Aorta (tissue), 5 donors: ENCODE results near the gene LRTM1. TPM values are rescaled to one million over a fixed set of nuclear protein-coding genes. Genes with fewer than 3 reads are reported as not detected.

Experiments used
- ATAC-seq: fragments of 200-7000 bp; cut with Tn5 transposase; one replicate; pipeline ENCODE4 v1.9.1; 2022; ENCODE audit warnings: moderate library complexity; ENCODE audit not compliant: low FRiP score
- DNase-seq, 2 donors: peaks; one replicate each; pipeline ENCODE4 v3.0.0-alpha.2; 2020
- H3K27ac ChIP-seq, 2 donors: one replicate each; pipeline ENCODE4 v1.5.1; 2013; ENCODE audit warnings: low read length in 2 of 2, mild to moderate bottlenecking in 2 of 2, moderate library complexity in 2 of 2, control low read depth in 1 of 2, inconsistent platforms in 1 of 2, low read depth in 1 of 2
- H3K27me3 ChIP-seq, 2 donors: one replicate each; pipeline ENCODE4 v1.6.1; 2013; ENCODE audit warnings: control low read depth in 1 of 2, low read length in 1 of 2, mild to moderate bottlenecking in 1 of 2, moderate library complexity in 1 of 2; ENCODE audit not compliant: insufficient read depth in 2 of 2, control insufficient read depth in 1 of 2
- H3K36me3 ChIP-seq, 2 donors: one replicate each; pipeline ENCODE4 v1.6.1; 2013; ENCODE audit warnings: control low read depth in 1 of 2, low read length in 1 of 2, mild to moderate bottlenecking in 1 of 2; ENCODE audit not compliant: insufficient read depth in 2 of 2, control insufficient read depth in 1 of 2
- H3K4me1 ChIP-seq, 2 donors: one replicate each; pipeline ENCODE4 v1.6.1; 2013; ENCODE audit warnings: low read length in 2 of 2, control low read depth in 1 of 2, mild to moderate bottlenecking in 1 of 2, moderate library complexity in 1 of 2; ENCODE audit not compliant: insufficient read depth in 2 of 2, control insufficient read depth in 1 of 2
- H3K4me3 ChIP-seq, 2 donors: one replicate each; pipeline ENCODE4 v1.5.1; 2013; ENCODE audit warnings: low read length in 2 of 2, control low read depth in 1 of 2, mild to moderate bottlenecking in 1 of 2
- H3K9me3 ChIP-seq: one replicate; pipeline ENCODE4 v1.6.1; 2013; ENCODE audit warnings: mild to moderate bottlenecking, low read length; ENCODE audit not compliant: control insufficient read depth
- WGBS, 2 donors: extraction: QIAGEN DNeasy Blood & Tissue Kit; methylation state at CpG; one replicate each; pipeline ENCODE4 v1.1.7; 2013; 5-methylcytosine and 5-hydroxymethylcytosine counted together
- intact Hi-C, 2 donors: fragments of 100-400 bp; cut with DNase I; formaldehyde crosslinking; loops; one replicate each; pipeline versions ENCODE4 v1.14.2 to v1.15.0; 2022
- polyA plus RNA-seq, 2 donors: library from polyadenylated mRNA; stranded (reverse); fragments of 200-250 nt; gene quantifications; one replicate each; pipeline ENCODE4 v1.2.3, GENCODE V29; 2013
- total RNA-seq, 2 donors: library from RNA; stranded (reverse); fragmentation: NEBNext Ultra II Directional; extraction: Animal tissue kit (Norgen Biotek cat#: 25700); gene quantifications; one replicate each; pipeline ENCODE4 v1.2.1, GENCODE V29; 2021
- donor health status: healthy with polysubstance abuse.
- donor health status: Bipolar disorder and iron deficiency.
- donor health status: DM: no; HTN: no; CAD: no.
- donor health status: DM: no; HTN: no; CAD: no.
- donor health status: DM: yes; HTN: yes; CAD: no.

The LRTM1 gene
- total and polyA plus RNA-seq, 4 donors = not detected

- no peaks in the 10 kb centered on the region for H3K9me3 ChIP-seq
- intact Hi-C loops = no loop called here
- no peaks in the 10 kb centered on the region for H3K27me3 ChIP-seq
- H3K27ac ChIP-seq = no peak overlapping the region
- no peak for ATAC-seq
- WGBS, 2 donors = 76 to 83% methylated on average over 4 of the region's 4 CpGs
- DNase-seq = no peak
- no peak overlapping the region for H3K4me3 ChIP-seq
- H3K4me1 ChIP-seq = no peaks in the 10 kb centered on the region
- no peaks in the 10 kb centered on the region for H3K36me3 ChIP-seq
Measured at GRCh38 chr3:54963641-54964040, 35.8 kb upstream of the LRTM1 start.

- ATAC-seq = no peak
- H3K27ac ChIP-seq = no peak overlapping the region
- no peaks in the 10 kb centered on the region for H3K9me3 ChIP-seq
- H3K4me1 ChIP-seq = no peaks in the 10 kb centered on the region
- no peak overlapping the region for H3K4me3 ChIP-seq
- intact Hi-C loops = no loop called here
- H3K27me3 ChIP-seq = no peaks in the 10 kb centered on the region
- no peak for DNase-seq
- WGBS, 2 donors = 73% methylated on average over 2 of the region's 2 CpGs
- no peaks in the 10 kb centered on the region for H3K36me3 ChIP-seq
Measured at GRCh38 chr3:54962200-54962599, 34.3 kb upstream of the LRTM1 start.

GRCh38 chr3:54960701-54961100 lies 32.8 kb upstream of the LRTM1 start:
- no peaks in the 10 kb centered on the region for H3K9me3 ChIP-seq

GRCh38 chr3:54960082-54960481 lies 32.2 kb upstream of the LRTM1 start:
- intact Hi-C loops = no loop called here
- WGBS, 2 donors = 89 to 99% methylated on average over 1 of the region's 1 CpG

More at GRCh38 chr3:54960701-54961100, 32.8 kb upstream of the LRTM1 start:
- no peak overlapping the region for H3K27ac ChIP-seq
- H3K36me3 ChIP-seq = no peaks in the 10 kb centered on the region
- intact Hi-C loops = no loop called here
- 67 to 70% methylated on average over 4 of the region's 4 CpGs for WGBS, 2 donors
- DNase-seq (no peak), ATAC-seq (no peak)
- H3K4me3 ChIP-seq = no peak overlapping the region
- H3K4me1 ChIP-seq = no peaks in the 10 kb centered on the region
- no peaks in the 10 kb centered on the region for H3K27me3 ChIP-seq

GRCh38 chr3:54957711-54958110 lies 29.9 kb upstream of the LRTM1 start:
- WGBS, 2 donors = 92 to 95% methylated on average over 4 of the region's 4 CpGs
- intact Hi-C loops = no loop called here
- H3K9me3 ChIP-seq = no peaks in the 10 kb centered on the region

More at GRCh38 chr3:54960082-54960481, 32.2 kb upstream of the LRTM1 start:
- Histone ChIP-seq H3K9me3 (no peaks in the 10 kb centered on the region), H3K36me3 (no peaks in the 10 kb centered on the region), H3K27ac (no peak overlapping the region), H3K4me3 (no peak overlapping the region), H3K4me1 (no peaks in the 10 kb centered on the region), H3K27me3 (no peaks in the 10 kb centered on the region)
- DNase-seq = no peak
- ATAC-seq = no peak

GRCh38 chr3:54955941-54956340 lies 28.1 kb upstream of the LRTM1 start:
- Histone ChIP-seq H3K27ac (no peak overlapping the region), H3K9me3 (no peaks in the 10 kb centered on the region), H3K4me3 (no peak overlapping the region), H3K36me3 (no peaks in the 10 kb centered on the region), H3K27me3 (no peaks in the 10 kb centered on the region), H3K4me1 (no peaks in the 10 kb centered on the region)
- WGBS, 2 donors = 97 to 98% methylated on average over 6 of the region's 6 CpGs
- DNase-seq (no peak), ATAC-seq (no peak)
- intact Hi-C loops = no loop called here

More at GRCh38 chr3:54957711-54958110, 29.9 kb upstream of the LRTM1 start:
- H3K27ac ChIP-seq = no peak overlapping the region
- no peaks in the 10 kb centered on the region for H3K36me3 ChIP-seq
- DNase-seq (no peak), ATAC-seq (no peak)
- no peak overlapping the region for H3K4me3 ChIP-seq
- H3K27me3 ChIP-seq = no peaks in the 10 kb centered on the region
- H3K4me1 ChIP-seq = no peaks in the 10 kb centered on the region

- intact Hi-C loops = no loop called here
- ATAC-seq (no peak), DNase-seq (no peak)
- H3K4me3 ChIP-seq = no peak overlapping the region
- H3K9me3 ChIP-seq = no peaks in the 10 kb centered on the region
- H3K27ac ChIP-seq = no peak overlapping the region
- no peaks in the 10 kb centered on the region for H3K4me1 ChIP-seq
- 81 to 87% methylated on average over 3 of the region's 3 CpGs for WGBS, 2 donors
- no peaks in the 10 kb centered on the region for H3K27me3 ChIP-seq
- no peaks in the 10 kb centered on the region for H3K36me3 ChIP-seq
Measured at GRCh38 chr3:54955496-54955895, 27.6 kb upstream of the LRTM1 start.

- no peaks in the 10 kb centered on the region for H3K4me1 ChIP-seq
- intact Hi-C loops = loop anchor here in 1 of 2 donors (5.0 kb wide), 1 partner anchor 1368 kb away; no protein-coding TSS in a partner anchor
- no peaks in the 10 kb centered on the region for H3K36me3 ChIP-seq
- H3K4me3 ChIP-seq = no peak overlapping the region
- ATAC-seq = no peak
- no peaks in the 10 kb centered on the region for H3K9me3 ChIP-seq
- 93 to 99% methylated on average over 4 to 5 of the region's 5 CpGs for WGBS, 2 donors
- H3K27me3 ChIP-seq = no peaks in the 10 kb centered on the region
- no peak overlapping the region for H3K27ac ChIP-seq
- no peak for DNase-seq
Measured at GRCh38 chr3:54954521-54954920, 26.7 kb upstream of the LRTM1 start.

GRCh38 chr3:54954022-54954421 lies 26.2 kb upstream of the LRTM1 start:
- intact Hi-C loops = loop anchor here in 1 of 2 donors (5.0 kb wide), 1 partner anchor 1368 kb away; no protein-coding TSS in a partner anchor
- Histone ChIP-seq H3K27me3 (no peaks in the 10 kb centered on the region), H3K4me3 (no peak overlapping the region), H3K27ac (no peak overlapping the region), H3K36me3 (no peaks in the 10 kb centered on the region), H3K4me1 (no peaks in the 10 kb centered on the region), H3K9me3 (no peaks in the 10 kb centered on the region)
- no peak for DNase-seq
- ATAC-seq = no peak
- 85 to 88% methylated on average over 5 of the region's 5 CpGs for WGBS, 2 donors
